ENCODE data around the gene SPDL1. TPM values are rescaled to one million over a fixed set of nuclear protein-coding genes. Genes with fewer than 3 reads are reported as not detected.

Gene SPDL1
- 10 to 100 TPM; 44.2 to 48.8 TPM for total RNA-seq

- CTCF ChIA-PET, result interaction anchor here (0.7 to 1.0 kb wide), 2 partner anchors 67 to 1170 kb away, joined by 3 to 4 read pairs; no protein-coding TSS in a partner anchor
- POLR2A ChIA-PET, result interaction anchor here (0.7 to 2.4 kb wide), 7 partner anchors 14 to 1004 kb away, joined by 3 to 17 read pairs (median 4); partner anchors contain the start of genes DOCK2 and PANK3
These were observed at the start of gene SPDL1 for GRCh38 chr5:169583424-169584220. Gene SPDL1 (plus strand): TSS chr5:169583773. CDS start chr5:169588417, 4,644 bp downstream.

GRCh38 chr5:169534311-169534880 is 49.2 kb upstream of the SPDL1 start:
- ChIA-PET POLR2A (no interaction called here), CTCF (no interaction called here)

GRCh38 chr5:169534939-169535338 is 48.6 kb upstream of the SPDL1 start:
- ChIA-PET CTCF (no interaction called here), POLR2A (no interaction called here)

- ChIA-PET POLR2A (no interaction called here), CTCF (no interaction called here)
These were observed 44.6 kb upstream of the SPDL1 start for GRCh38 chr5:169538944-169539343.

GRCh38 chr5:169542811-169543210 is 40.8 kb upstream of the SPDL1 start:
- ChIA-PET CTCF (no interaction called here), POLR2A (no interaction called here)

- POLR2A ChIA-PET, result no interaction called here
- CTCF ChIA-PET, result no interaction called here
These were observed 39.2 kb upstream of the SPDL1 start for GRCh38 chr5:169544264-169544950.

- POLR2A ChIA-PET, result no interaction called here
- CTCF ChIA-PET, result no interaction called here
These were observed 37.8 kb upstream of the SPDL1 start for GRCh38 chr5:169545762-169546161.

- POLR2A ChIA-PET, result interaction anchor here (0.6 kb wide), 1 partner anchor 37 kb away, joined by 7 read pairs; the partner anchor contains the start of gene SPDL1
- CTCF ChIA-PET, result interaction anchor here (0.6 kb wide), 1 partner anchor 943 kb away, joined by 5 read pairs; no protein-coding TSS in a partner anchor
These were observed 37.2 kb upstream of the SPDL1 start for GRCh38 chr5:169546346-169546745.

- POLR2A ChIA-PET, result no interaction called here
- CTCF ChIA-PET, result interaction anchor here (1.9 kb wide), 1 partner anchor 560 kb away, joined by 4 read pairs; no protein-coding TSS in a partner anchor
These were observed 36.1 kb upstream of the SPDL1 start for GRCh38 chr5:169547508-169547907.

GRCh38 chr5:169548315-169548714 is 35.3 kb upstream of the SPDL1 start:
- ChIA-PET POLR2A (no interaction called here), CTCF (interaction anchor here (1.9 kb wide), 1 partner anchor 561 kb away, joined by 4 read pairs; no protein-coding TSS in a partner anchor)

- CTCF ChIA-PET, result interaction anchor here (0.6 kb wide), 1 partner anchor 1073 kb away, joined by 4 read pairs; no protein-coding TSS in a partner anchor
- POLR2A ChIA-PET, result no interaction called here
These were observed 34.0 kb upstream of the SPDL1 start for GRCh38 chr5:169549453-169550100.

GRCh38 chr5:169550227-169550626 is 33.3 kb upstream of the SPDL1 start:
- CTCF ChIA-PET, result no interaction called here

GRCh38 chr5:169551146-169551545 is 32.4 kb upstream of the SPDL1 start:
- POLR2A ChIA-PET, result no interaction called here
- CTCF ChIA-PET, result no interaction called here

More at GRCh38 chr5:169550227-169550626, 33.3 kb upstream of the SPDL1 start:
- POLR2A ChIA-PET, result no interaction called here

- POLR2A ChIA-PET, result no interaction called here
- CTCF ChIA-PET, result no interaction called here
These were observed 31.9 kb upstream of the SPDL1 start for GRCh38 chr5:169551696-169552095.

GRCh38 chr5:169554251-169554650 is 29.3 kb upstream of the SPDL1 start:
- ChIA-PET POLR2A (no interaction called here), CTCF (no interaction called here)

- POLR2A ChIA-PET, result no interaction called here
- CTCF ChIA-PET, result no interaction called here
These were observed 25.7 kb upstream of the SPDL1 start for GRCh38 chr5:169557838-169558237.

GRCh38 chr5:169561893-169562292 is 21.7 kb upstream of the SPDL1 start:
- ChIA-PET CTCF (no interaction called here), POLR2A (no interaction called here)

GRCh38 chr5:169563369-169563768 is 20.2 kb upstream of the SPDL1 start:
- CTCF ChIA-PET, result no interaction called here
- POLR2A ChIA-PET, result no interaction called here

GRCh38 chr5:169566202-169566601 is 17.4 kb upstream of the SPDL1 start:
- CTCF ChIA-PET, result interaction anchor here (0.8 kb wide), 1 partner anchor 71 kb away, joined by 3 read pairs; no protein-coding TSS in a partner anchor
- POLR2A ChIA-PET, result no interaction called here

GRCh38 chr5:169567079-169567478 is 16.5 kb upstream of the SPDL1 start:
- ChIA-PET POLR2A (no interaction called here), CTCF (no interaction called here)

All from activated CD8-positive, alpha-beta memory T cell treated with anti-CD3 and anti-CD28 coated beads for 36 hours (primary cell).